ENCODE measurements around the gene GNPNAT1. TPM values are rescaled to one million over a fixed set of nuclear protein-coding genes. Genes with fewer than 3 reads are reported as not detected.

GNPNAT1 gene
- total and polyA plus RNA-seq, 2 of the 4 experiments (the other 2 are of a cell fraction): 19.4 to 30.5 TPM

DNA sequence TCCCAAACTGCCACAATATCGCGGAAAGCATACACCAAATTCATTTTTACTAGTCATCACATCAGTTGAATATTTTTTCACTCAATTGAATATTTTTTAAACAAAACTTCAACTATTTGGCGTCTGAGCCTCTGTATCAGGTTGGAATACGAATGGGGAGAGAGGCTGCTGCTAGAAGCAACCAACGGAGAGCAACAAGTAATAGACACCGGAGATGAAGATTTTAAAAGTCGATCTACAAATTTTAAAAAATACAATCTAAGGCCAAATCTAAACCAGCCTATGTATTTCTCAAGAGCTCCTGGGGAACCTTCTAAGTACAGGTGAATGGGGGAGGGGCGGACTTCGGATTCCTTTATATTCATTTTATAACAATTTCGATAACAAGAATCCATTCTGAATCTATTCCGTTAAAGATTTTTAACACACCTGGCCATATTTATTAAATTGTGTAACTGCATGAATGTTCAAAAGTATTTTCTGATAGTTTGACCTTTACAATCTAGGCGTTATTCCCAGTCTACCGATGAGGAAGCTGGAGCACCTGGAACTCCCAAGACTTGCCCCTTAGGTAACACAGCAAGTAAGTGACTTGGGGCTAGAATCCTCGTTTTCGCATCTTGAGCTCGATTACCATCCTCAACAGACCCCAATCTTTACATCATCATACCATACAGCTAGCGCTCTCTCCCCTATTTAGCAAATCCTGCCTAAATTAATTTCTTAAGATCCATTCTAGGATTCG, 1.2 kb downstream of the GNPNAT1 start:
- POLR2A ChIA-PET (ENCODE audit: unreplicated experiment): no interaction called here
- H2AK9ac ChIP-seq (replicated peaks; ENCODE audit: low read depth, low read length, poor library complexity): peak overlapping the region; percentile 48
- no peaks in the 10 kb centered on the region; the same call in 1 of the 2 replicates for H3K4me1 ChIP-seq (ENCODE audit: control insufficient read depth, insufficient read depth, low read length)
- H2BK20ac ChIP-seq (ENCODE audit: low read depth, low read length): peak overlapping the region; percentile 5; the same call in 1 of the 2 replicates
- peak overlapping the region; percentile 100 for H3K4me2 ChIP-seq (ENCODE audit: low read depth, low read length)
- BruUV-seq (replicated peaks): TSS peak; percentile 31
- H3K18ac ChIP-seq (ENCODE audit: low read depth, low read length): peak overlapping the region; percentile 45; the same call in 1 of the 2 replicates
- no peak overlapping the region for H2AFZ ChIP-seq (replicated peaks; ENCODE audit: low read length, poor library complexity)
- in situ Hi-C loops (cut with MboI; ENCODE audit: low sequenced_read_pairs) (no loop called here), intact Hi-C loops (cut with micrococcal nuclease) (no loop called here), dilution Hi-C loops (cut with HindIII; ENCODE audit: low sequenced_read_pairs, unreplicated experiment) (no loop called here)
- H3K9me3 ChIP-seq (ENCODE audit: control insufficient read depth, insufficient read depth, low read length): no peaks in the 10 kb centered on the region
- 0 out of 2 replicates have a peak overlapping the region, but pooled peaks have one; percentile 16 for H3K27ac ChIP-seq (ENCODE audit: insufficient read depth, low read length)
- peaks cover 6% of the 10 kb centered on the region; the same call in 1 of the 2 replicates for H3K9me1 ChIP-seq (ENCODE audit: insufficient read depth, low read length)
- H3K9ac ChIP-seq (ENCODE audit: low read depth, low read length): peak overlapping the region; percentile 78; the same call in 1 of the 2 replicates
- 72% methylated on average over 2 of the region's 18 CpGs; no CpG with 5 or more reads in 1 of the 2 experiments for WGBS, 2 experiments (ENCODE audit: extremely low coverage in 2 of 2, insufficient read length in 1 of 2)
- H4K5ac ChIP-seq (ENCODE audit: low read depth, low read length): peak overlapping the region; percentile 70
- no peak for DNase-seq
- H2AK5ac ChIP-seq (ENCODE audit: low read depth, low read length): peak overlapping the region; percentile 3; the same call in 1 of the 2 replicates
- no peaks in the 10 kb centered on the region for H3K36me3 ChIP-seq (ENCODE audit: control insufficient read depth, insufficient read depth, low read length)
- peak overlapping the region; percentile 89 for H3K23ac ChIP-seq (ENCODE audit: low read depth, low read length)
- peak overlapping the region; percentile 79 for H3K4me3 ChIP-seq (ENCODE audit: insufficient read depth, low read depth, low read length)
- no peak overlapping the region for H4K91ac ChIP-seq (ENCODE audit: insufficient read depth, low read depth, low read length)
- no peak; the same call in 1 of the 2 replicates for TF ChIP-seq POLR2A (IDR thresholded peaks at IDR 0.05; ENCODE audit: low read depth, low read length)
- TF ChIP-seq MXI1 (IDR thresholded peaks at IDR 0.05; ENCODE audit: borderline replicate concordance, low read depth, low read length): no peak
- no peak for TF ChIP-seq CEBPB (IDR thresholded peaks at IDR 0.05; ENCODE audit: low read depth, low read length)
- TF ChIP-seq RCOR1 (IDR thresholded peaks at IDR 0.05; ENCODE audit: insufficient replicate concordance, low read length): no peak
- TF ChIP-seq BHLHE40 (IDR thresholded peaks at IDR 0.05; ENCODE audit: low read depth, low read length): no peak
- no peak for TF ChIP-seq FOS (IDR thresholded peaks at IDR 0.05; ENCODE audit: low read depth, low read length)
- no peak for TF ChIP-seq RAD21 (IDR thresholded peaks at IDR 0.05; ENCODE audit: low read length)
- TF ChIP-seq, protein P1, sequence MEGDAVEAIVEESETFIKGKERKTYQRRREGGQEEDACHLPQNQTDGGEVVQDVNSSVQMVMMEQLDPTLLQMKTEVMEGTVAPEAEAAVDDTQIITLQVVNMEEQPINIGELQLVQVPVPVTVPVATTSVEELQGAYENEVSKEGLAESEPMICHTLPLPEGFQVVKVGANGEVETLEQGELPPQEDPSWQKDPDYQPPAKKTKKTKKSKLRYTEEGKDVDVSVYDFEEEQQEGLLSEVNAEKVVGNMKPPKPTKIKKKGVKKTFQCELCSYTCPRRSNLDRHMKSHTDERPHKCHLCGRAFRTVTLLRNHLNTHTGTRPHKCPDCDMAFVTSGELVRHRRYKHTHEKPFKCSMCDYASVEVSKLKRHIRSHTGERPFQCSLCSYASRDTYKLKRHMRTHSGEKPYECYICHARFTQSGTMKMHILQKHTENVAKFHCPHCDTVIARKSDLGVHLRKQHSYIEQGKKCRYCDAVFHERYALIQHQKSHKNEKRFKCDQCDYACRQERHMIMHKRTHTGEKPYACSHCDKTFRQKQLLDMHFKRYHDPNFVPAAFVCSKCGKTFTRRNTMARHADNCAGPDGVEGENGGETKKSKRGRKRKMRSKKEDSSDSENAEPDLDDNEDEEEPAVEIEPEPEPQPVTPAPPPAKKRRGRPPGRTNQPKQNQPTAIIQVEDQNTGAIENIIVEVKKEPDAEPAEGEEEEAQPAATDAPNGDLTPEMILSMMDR (conservative IDR thresholded peaks at IDR 0.05; ENCODE audit: low read depth, low read length): no peak
- no peak for TF ChIP-seq MAFK (IDR thresholded peaks at IDR 0.05; ENCODE audit: low read depth, low read length)
- H2BK120ac ChIP-seq (ENCODE audit: low read depth, low read length): no peak overlapping the region
- H4K8ac ChIP-seq (ENCODE audit: low read depth in 2 of 2, low read length in 2 of 2): peak overlapping the region; percentile 54 to 85; a peak in 3 of 4 replicates
- no peaks in the 10 kb centered on the region for H3K27me3 ChIP-seq (ENCODE audit: control insufficient read depth, insufficient read depth, low read length)
- H3K56ac ChIP-seq (ENCODE audit: extremely low read depth, insufficient read depth, low read length): peak overlapping the region; percentile 41; the same call in 1 of the 2 replicates
- H3K4ac ChIP-seq (ENCODE audit: low read depth, low read length): peak overlapping the region; percentile 64
- no peak overlapping the region; the same call in 2 of the 3 replicates for H2BK15ac ChIP-seq (ENCODE audit: low read depth, low read length)
- no peak overlapping the region for H2BK5ac ChIP-seq (ENCODE audit: low read depth, low read length, poor library complexity, severe bottlenecking)
- H3K14ac ChIP-seq (replicated peaks; ENCODE audit: low read depth, low read length): peak overlapping the region; percentile 89
- peaks cover 14 to 48% of the 10 kb centered on the region in 2 experiments; a peak in 3 of 4 replicates for H3K79me1 ChIP-seq (ENCODE audit: low read depth in 1 of 2, low read length in 2 of 2)
- CTCF ChIA-PET: no interaction called here
- H4K20me1 ChIP-seq (ENCODE audit: insufficient read depth, low read length): peaks cover 8% of the 10 kb centered on the region
- no peak for ATAC-seq (ENCODE audit: low read depth)

Data from IMR-90 (cell line).